Measurements from ENCODE around the gene CBLN1. TPM values are rescaled to one million over a fixed set of nuclear protein-coding genes. Genes with fewer than 3 reads are reported as not detected.

Gene CBLN1
- total RNA-seq, 4 donors from 2014 or later: 0.16 to 0.18 TPM; not detected in 2

GRCh38 chr16:49292413-49292812 is 10.8 kb upstream of the CBLN1 start:
- Histone ChIP-seq H3K27me3 (peaks cover 0 to 9% (median 6%) of the 10 kb centered on the region in 3 donors), H3K27ac (no peak overlapping the region), H3K36me3 (no peaks in the 10 kb centered on the region), H3K4me3 (no peak overlapping the region), H3K4me1 (no peaks in the 10 kb centered on the region), H3K9me3 (no peaks in the 10 kb centered on the region)
- intact Hi-C loops (cut with DNase I; ENCODE audit: low total_unique reads) (no loop called here), in situ Hi-C loops (cut with MboI; ENCODE audit: low sequenced_read_pairs in 4 of 4) (no loop called here)
- DNase-seq: no peak
- no peak for ATAC-seq
- TF ChIP-seq CTCF (IDR thresholded peaks at IDR 0.05 in 4 of 5, conservative IDR thresholded peaks at IDR 0.05 in 1 of 5) (no peak), POLR2A (IDR thresholded peaks at IDR 0.05) (no peak)

GRCh38 chr16:49287572-49287971 is 5.9 kb upstream of the CBLN1 start:
- Histone ChIP-seq H3K4me1 (peaks cover 5 to 7% of the 10 kb centered on the region in 2 donors), H3K27me3 (peaks cover 34 to 37% (median 34%) of the 10 kb centered on the region in 3 donors), H3K9me3 (no peaks in the 10 kb centered on the region), H3K36me3 (no peaks in the 10 kb centered on the region), H3K27ac (no peak overlapping the region), H3K4me3 (no peak overlapping the region)
- no peak for DNase-seq
- no peak for TF ChIP-seq CTCF (IDR thresholded peaks at IDR 0.05 in 4 of 5, conservative IDR thresholded peaks at IDR 0.05 in 1 of 5)
- TF ChIP-seq POLR2A (IDR thresholded peaks at IDR 0.05): no peak
- no peak for ATAC-seq
- in situ Hi-C loops (cut with MboI; ENCODE audit: low sequenced_read_pairs in 4 of 4) (no loop called here), intact Hi-C loops (cut with DNase I; ENCODE audit: low total_unique reads) (no loop called here)

GRCh38 chr16:49284962-49285361 is 3.3 kb upstream of the CBLN1 start:
- in situ Hi-C loops (cut with MboI; ENCODE audit: low sequenced_read_pairs in 4 of 4): no loop called here

GRCh38 chr16:49283376-49284049 is 1.9 kb upstream of the CBLN1 start:
- intact Hi-C loops (cut with DNase I; ENCODE audit: low total_unique reads): no loop called here
- TF ChIP-seq CTCF (IDR thresholded peaks at IDR 0.05 in 4 of 5, conservative IDR thresholded peaks at IDR 0.05 in 1 of 5): no peak
- no peak for TF ChIP-seq POLR2A (IDR thresholded peaks at IDR 0.05)
- Histone ChIP-seq H3K9me3 (no peaks in the 10 kb centered on the region), H3K4me1 (peaks cover 9 to 11% of the 10 kb centered on the region in 2 donors), H3K27me3 (peaks cover 60 to 66% (median 65%) of the 10 kb centered on the region in 3 donors), H3K4me3 (peak overlapping the region in 3 of 4 donors; percentile 13 to 44 (median 41)), H3K36me3 (no peaks in the 10 kb centered on the region), H3K27ac (no peak overlapping the region)
- ATAC-seq (no peak), DNase-seq (no peak)
- in situ Hi-C loops (cut with MboI; ENCODE audit: low sequenced_read_pairs in 4 of 4): no loop called here

More at GRCh38 chr16:49284962-49285361, 3.3 kb upstream of the CBLN1 start:
- H3K4me3 ChIP-seq: no peak overlapping the region
- no peaks in the 10 kb centered on the region for H3K9me3 ChIP-seq
- ATAC-seq (no peak), DNase-seq (no peak)
- no peak for TF ChIP-seq CTCF (IDR thresholded peaks at IDR 0.05 in 4 of 5, conservative IDR thresholded peaks at IDR 0.05 in 1 of 5)
- TF ChIP-seq POLR2A (IDR thresholded peaks at IDR 0.05): no peak
- intact Hi-C loops (cut with DNase I; ENCODE audit: low total_unique reads): no loop called here
- H3K4me1 ChIP-seq: peaks cover 9 to 11% of the 10 kb centered on the region in 2 donors
- H3K27ac ChIP-seq: no peak overlapping the region
- H3K27me3 ChIP-seq: peaks cover 48 to 51% (median 51%) of the 10 kb centered on the region in 3 donors
- no peaks in the 10 kb centered on the region for H3K36me3 ChIP-seq
